ENCODE data around the gene VSIG10L2. TPM values are rescaled to one million over a fixed set of nuclear protein-coding genes. Genes with fewer than 3 reads are reported as not detected.
"Not testable (repeated sequence)": the region's sequence is repeated elsewhere in the genome, so short reads cannot be mapped to it uniquely, and the experiment has no call there.

Gene VSIG10L2
- not detected for polyA plus RNA-seq (2013, experiment 1 of 2; ENCODE audit: insufficient read length)
- not detected for polyA plus RNA-seq (2013, experiment 2 of 2; ENCODE audit: insufficient read length)

DNA sequence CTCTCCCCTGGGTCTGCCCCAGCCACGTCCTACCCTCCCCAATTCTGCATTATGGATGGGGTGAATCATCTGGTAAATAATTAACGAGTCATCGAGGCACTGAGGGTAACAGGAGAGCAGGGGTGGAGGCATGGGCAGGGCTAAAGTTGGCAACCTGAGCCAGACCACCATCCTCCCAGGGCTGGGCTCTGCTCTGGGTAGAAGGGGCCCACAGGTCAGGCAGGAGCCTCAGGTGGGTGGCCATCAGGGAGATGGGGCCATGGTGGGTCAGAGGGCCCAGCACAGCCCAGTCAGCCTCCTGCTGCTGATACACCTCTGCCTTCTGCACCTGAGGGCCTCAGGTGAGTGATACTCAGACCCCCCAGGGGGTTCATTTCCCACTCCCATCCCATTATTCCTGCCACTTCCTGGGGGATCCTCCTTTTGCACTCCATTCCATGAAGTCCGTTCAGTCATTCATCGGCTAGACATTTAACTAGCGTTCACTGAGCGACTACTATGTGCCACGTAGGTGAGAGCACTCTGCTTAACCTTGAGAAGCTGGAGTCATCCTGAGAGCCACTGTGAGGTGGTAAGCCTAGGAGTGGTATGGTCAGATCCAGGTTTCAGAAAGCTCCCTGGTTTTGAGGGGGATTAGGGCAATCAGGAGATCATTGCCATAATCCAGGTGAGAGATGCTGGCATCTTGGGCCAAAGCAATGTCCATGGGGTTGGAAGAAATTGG is at the start of gene VSIG10L2:
Gene VSIG10L2, plus strand, starts transcription at position 248 of the 724 bp plus-strand sequence. Its CDS starts 12 bp downstream, at position 260.
- no peak for DNase-seq

DNA sequence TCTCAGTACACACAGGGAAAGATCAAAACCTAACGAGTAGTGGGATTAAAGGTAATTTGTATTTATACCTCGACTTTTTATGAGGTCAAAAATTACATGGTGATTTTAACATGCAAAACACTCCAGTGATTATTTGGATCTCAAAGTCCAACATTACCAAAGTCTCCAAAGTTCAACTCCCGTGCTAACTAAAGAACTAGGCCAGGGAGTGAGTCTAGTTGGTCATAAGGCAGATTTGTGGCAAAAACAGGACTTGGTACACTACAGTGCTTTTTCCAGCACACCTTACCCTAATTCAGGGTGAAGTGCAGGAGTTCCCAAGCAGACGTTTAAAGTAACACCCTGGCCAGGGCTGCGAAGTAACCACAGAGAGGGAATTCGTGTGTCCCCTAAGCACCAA is 44.0 kb upstream of the VSIG10L2 start:
- no peak for DNase-seq

DNA sequence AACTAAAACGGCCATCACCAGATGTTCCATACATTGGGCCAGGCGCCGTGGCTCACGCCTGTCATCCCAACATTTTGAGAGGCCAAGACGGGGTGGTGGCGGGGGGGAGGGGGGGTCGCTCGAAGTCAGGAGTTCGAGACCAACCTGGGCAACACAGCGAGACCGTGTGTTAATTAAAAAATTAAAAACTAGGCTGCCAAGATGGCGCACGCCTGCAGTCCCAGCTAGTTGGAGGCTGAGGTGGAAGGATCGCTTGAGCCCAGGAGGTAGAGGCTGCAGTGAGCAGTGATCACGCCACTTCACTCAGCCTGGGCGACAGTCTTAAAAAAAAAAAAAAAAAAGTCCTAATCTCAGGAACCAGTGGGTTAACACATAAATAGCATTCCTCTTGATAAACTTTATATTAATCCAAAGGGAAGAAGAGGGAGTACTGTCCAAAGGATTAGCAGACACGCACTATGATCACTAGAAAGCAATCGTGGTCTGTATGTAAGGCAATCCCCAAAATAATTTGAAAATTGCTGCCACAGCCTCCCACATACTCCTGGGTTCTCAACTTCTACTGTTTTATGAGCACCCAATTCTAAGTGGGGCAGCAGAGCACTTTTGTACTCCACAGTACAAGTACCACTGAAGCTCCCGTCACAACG is 43.4 kb upstream of the VSIG10L2 start:
- no peak for DNase-seq

DNA sequence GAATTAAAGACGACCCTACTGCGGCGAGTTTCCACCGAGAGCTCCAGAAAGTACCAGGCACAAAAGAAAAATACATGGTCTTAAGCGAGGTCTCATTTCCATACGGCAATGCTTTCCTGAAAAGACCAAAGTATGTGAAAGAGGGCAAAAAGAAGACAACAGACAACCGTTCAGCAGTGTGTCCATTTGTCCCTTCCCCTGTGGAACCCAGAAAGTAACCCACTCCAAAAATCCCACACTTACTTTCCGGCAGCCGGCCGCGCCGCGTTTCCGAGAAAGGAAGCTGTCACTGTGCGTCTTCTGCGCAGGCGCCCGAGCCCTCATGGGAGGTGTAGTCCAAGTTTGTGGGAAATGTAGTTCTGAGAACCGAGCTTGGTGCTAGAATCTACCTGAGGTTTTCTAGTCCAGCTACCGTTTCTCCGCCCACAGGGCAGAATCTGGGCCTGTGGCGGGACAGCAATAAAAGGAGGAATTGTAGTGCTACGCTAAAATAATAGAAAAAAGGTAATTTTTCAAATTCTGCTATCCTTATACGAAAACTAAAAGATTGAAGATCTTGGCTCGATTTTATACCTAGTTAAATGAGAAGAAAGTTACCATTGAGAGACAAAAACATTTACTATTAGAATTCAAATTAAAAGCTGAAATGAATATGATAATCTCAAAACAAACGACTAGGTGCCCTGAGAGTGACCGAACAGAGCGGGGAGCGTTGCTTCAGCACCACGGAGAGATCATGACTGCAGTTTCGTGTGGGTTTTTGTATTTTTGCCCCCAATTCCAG is 42.7 kb upstream of the VSIG10L2 start, which contains the start of gene PUS3:
Gene PUS3, minus strand, starts transcription at position 280 of the 784 bp plus-strand sequence. CDS start 6,922 bp downstream, outside the sequence.
- peak; percentile 84 for DNase-seq

DNA sequence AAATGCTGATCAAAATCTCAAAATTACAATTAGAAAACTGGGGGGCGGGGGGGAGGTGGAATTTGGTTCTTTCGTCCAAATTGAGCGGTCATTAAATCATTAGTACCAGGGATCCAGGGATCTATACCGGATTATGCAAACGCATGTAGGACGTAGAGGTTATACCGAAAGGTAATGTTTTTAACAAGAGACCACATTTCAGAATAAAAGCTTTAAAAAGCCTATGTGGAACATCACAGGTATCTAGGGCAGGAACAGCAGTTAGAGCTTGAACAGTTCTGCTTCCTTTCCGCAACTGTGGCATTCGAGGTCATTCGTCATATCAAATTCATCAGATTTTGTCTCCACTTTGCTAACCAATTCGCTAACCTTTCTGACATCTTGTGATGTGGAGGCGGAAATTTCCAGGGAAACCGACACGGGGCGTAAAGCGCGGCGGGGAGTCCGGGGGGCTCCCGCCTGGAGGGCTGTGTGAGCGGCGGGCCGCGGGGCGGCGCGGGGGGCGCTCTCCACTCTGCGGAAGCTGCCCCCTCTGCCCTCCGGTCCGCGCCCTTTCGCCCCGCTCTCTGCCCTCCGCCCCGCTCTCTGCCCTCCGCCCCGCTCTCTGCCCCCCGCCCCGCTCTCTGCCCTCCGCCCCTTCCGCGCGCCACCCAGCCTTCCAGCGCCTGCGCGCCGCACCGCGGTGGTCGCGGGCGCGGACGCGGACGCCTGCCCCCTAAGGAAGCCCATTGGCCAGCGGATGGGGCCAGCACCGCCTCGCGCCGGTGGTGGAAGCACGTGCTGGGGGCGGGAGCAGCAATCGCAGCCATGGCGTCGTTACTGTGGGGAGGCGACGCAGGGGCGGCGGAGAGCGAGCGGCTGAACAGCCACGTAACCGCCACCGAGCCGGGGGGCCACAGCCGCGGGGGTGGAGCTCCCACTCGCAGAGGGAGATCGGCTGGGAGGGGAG is 41.9 kb upstream of the VSIG10L2 start, which contains the start of gene DDX25:
Gene DDX25, plus strand, starts transcription at position 798 of the 949 bp plus-strand sequence. Its CDS starts 10 bp downstream, at position 808.
- no peak for DNase-seq

DNA sequence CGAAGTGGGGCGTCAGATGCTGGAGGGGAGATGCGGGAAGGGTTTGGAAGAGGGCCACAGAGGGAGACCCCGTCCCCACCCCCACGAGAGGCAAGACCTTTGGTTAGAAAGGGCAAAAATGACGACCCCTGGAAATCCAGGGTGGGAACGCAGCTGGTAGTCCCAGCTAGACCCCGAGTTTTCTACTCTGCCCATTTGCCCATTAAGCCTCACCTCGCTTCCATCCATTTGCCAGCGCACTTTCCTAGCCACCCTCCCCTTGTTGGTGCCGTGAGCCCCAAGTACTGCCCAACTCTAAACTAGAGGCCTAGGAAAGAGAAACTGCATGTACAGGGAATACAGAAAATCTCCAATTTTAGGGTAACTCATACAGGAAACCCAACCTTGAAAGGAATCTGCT is 41.2 kb upstream of the VSIG10L2 start:
- DNase-seq: no peak

DNA sequence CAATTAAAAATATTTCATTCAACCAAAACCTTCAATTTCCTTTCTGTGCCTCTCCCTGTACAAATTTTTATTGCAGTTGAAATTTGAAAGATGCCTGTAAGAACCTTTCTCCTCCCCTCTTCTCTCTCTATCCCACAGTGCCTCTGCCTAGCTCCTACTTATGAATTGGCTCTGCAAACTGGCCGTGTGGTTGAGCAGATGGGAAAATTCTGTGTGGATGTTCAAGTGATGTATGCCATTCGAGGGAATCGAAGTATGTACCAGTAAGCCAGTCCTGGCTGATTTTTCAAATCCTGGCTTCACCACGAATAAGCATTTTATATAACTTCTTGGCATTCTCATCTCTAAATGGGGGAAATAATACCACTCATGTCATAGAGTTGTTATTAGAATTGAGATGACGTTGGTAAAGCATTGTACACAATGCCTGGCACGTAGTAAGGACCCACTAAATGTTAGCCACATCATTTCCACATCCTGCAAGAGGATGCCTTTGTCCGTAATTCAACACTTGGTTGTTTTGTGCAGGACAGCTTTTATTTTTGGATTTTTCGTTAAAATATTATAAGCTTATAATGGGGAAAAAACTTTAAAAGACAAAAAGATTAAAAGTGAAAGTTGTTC is 35.5 kb upstream of the VSIG10L2 start:
- no peak for DNase-seq

DNA sequence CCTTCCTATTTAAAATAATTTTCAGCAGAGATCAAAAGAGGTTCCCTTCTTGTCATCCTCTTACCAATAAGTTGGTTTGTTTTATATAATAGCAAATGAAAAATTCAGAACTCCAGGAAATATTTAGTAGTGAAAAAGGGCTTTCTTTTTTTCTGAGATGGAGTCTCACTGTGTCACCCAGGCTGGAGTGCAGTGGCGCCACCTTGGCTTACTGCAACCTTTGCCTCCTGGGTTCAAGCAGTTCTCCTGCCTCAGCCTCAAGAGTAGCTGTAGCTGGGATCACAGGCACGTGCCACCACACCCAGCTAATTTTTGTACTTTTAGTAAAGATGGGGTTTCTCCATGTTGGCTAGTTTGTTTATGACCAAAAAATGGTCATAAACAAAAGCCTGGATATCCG is 31.2 kb upstream of the VSIG10L2 start:
- not testable (repeated sequence) for DNase-seq

DNA sequence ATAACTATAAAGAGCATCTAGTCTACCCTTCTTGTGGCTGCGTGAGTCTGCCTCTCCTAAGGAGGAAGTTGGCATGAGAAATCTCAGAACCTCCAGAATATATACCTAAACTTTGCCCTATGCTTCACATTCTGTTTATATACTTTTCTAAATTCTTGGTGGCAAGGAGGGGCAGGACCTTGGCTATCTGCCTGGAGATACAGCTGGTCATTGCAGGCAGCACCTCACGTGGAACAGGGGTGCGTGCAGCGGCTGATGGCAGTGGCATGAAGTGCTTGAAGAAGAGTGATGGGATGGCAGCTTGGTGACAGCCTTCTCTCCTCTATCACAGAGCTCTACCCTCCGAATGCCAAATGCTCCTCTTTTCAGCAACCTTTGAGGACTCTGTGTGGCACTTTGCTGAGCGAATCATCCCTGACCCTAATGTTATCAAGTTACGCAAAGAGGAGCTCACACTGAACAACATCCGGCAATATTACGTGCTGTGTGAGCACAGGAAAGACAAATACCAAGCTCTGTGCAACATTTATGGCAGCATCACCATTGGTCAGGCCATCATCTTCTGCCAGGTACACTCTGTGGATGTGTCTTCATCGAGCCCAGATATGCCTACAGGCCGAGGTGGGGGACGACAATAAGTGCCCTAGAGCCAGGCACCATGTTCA is 29.0 kb upstream of the VSIG10L2 start:
- no peak for DNase-seq

DNA sequence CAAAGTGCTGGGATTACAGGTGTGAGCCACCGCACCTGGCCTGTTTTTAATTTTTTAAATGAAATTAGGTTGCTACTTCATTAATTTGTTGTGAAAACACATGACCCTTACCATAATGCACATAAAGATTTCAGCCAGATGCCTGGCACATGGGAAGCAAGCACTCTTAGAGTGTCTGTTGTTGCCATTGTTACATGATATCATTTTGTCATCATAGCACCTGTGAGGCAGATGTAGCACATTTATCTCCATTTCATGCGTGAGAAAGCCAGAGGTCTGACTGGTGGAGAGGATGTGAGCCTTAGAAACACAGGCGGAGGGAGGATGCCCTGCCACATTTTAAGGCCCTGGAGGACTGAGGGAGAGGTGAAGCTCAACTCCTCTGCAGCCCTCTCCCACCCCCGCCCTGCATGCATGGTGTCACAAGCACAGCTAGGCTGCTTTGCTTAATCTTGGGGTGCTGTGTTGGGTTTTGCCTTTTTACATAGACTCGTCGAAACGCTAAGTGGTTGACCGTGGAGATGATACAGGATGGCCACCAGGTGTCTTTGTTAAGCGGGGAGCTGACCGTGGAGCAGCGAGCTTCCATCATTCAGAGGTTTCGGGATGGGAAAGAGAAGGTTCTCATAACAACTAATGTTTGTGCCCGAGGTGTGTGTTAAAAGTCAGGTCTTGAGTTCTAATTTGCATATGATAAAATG is 27.6 kb upstream of the VSIG10L2 start:
- no peak for DNase-seq

DNA sequence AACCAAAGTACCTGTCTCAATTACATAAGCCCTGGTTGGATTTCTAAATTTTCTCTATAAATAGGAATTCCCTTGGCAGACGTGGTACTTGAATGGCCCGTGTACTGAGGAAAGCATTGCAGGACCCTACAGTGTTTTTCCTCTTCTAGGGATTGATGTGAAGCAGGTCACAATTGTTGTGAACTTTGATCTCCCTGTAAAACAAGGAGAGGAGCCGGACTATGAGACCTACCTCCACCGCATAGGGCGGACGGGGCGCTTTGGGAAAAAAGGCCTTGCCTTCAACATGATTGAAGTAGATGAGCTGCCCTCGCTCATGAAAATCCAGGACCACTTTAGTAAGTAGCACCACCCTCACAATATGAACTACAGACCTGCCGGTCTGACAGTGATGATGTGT is 24.8 kb upstream of the VSIG10L2 start:
- DNase-seq: no peak

DNA sequence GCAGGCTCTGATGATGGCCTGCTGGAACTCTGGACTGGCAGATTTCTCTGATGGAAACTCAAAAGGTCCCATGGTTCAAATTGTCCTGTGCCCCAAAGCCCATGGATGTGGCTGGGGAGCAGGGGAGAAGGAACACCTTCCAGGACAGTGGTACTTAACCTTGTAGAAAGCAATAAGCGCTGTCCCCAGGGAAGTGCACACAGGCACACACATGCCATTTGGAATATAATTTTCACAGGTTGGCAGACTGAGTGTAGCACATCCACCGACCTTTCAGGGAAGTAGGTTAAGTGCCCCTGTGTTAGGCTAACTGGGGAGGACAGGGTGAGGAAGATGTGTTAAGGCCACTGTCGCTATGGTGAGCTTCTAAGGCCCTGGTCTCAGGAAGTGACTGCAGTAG is 23.7 kb upstream of the VSIG10L2 start:
- DNase-seq: no peak

DNA sequence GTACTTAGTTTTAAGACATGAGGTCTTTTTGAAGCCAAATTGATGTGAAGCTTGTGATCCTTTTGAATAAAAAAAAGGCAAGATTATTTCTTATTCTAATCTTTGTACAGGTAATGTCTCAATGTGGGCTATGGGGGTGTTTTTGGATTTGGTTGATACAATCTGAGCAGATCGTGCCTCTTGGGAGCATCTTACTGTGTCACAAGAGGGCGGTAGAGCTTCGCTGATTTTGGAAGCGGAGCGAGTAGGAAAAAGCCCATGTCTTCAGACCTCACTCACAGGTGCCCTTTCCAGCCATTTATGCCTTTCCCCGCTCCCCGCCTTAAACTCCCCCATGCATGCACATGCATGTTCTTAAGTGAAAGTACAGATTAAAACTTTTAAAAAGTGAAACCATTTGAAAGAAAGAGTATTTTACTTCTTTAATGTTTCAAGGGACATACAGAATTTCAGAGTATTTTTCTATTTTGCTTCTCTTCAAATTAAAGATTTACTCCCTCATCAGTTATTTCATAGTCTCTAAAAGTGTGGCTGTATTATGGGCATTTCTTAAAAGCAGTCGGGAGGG is 22.7 kb upstream of the VSIG10L2 start:
- DNase-seq: peak; percentile 59

DNA sequence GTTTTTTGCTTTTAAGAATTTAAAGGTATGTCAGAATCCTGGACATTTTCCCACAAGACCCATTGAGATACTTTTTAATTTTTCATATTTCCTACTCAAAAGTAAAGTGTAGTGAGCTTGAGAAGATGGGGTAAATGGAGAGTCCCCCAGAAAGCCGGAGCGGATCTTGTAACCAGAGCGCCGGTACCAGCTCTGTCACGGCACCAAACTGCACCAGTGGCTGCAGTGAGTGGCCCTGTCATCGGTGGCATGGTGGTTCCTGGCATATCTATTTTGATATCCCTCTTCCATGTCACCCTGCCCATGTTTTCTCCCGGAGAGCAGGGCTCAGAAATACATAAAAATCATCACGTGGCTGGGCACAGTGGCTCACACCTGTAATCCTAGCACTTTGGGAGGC is 22.2 kb upstream of the VSIG10L2 start:
- DNase-seq: no peak

DNA sequence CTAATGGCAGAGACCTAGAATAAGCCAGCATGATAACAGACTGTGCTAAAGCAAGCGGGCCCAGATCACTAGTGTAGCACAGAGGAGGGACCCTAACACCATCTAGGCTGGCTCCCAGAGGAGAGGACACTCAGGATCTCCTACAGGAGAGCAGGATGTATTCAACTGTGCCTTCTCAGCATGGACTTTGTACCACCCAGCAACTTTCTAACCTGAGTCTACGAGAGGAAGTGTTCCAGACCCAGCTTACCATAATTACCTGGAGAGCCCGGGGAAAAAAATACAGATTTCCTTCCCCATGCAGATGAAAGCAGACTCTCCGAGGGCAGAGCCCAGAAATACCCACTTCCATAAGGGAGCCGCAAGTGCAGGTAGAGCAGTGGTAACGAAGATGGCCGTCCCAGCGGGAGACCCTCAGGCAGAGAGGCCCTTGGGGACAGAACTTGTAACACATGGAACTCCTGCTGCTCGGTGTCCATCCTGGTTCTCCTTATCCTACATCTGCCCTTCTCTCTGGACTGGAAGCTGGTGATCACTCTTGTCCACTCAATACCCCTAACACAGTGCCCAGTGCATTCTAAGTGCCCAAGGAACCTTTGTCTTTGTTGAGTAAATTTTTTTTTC is 21.3 kb upstream of the VSIG10L2 start:
- DNase-seq: no peak

DNA sequence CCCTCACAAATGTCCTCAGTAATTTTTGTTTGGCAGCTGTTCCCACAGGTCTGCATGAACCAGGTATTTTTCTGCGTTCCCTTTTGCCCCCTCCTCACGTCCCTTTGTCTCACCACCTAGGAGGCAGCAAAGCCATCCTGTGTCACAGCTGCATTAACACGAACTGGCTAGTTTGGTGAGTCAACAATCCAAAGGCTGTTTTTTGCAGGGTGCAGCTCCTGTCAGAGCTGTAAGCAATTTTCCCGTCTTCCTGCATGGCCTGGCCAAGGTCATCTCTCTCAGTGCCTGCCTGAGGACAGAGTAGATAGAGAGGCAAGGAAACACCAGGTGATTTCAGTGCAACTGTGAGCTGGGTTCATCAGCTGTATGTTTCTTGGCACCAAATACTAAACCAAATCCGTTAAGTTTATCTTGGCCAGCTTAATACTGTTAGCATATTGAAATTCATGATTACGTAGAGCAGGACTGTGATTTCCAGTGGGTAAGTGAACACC is 20.6 kb upstream of the VSIG10L2 start:
- no peak for DNase-seq

DNA sequence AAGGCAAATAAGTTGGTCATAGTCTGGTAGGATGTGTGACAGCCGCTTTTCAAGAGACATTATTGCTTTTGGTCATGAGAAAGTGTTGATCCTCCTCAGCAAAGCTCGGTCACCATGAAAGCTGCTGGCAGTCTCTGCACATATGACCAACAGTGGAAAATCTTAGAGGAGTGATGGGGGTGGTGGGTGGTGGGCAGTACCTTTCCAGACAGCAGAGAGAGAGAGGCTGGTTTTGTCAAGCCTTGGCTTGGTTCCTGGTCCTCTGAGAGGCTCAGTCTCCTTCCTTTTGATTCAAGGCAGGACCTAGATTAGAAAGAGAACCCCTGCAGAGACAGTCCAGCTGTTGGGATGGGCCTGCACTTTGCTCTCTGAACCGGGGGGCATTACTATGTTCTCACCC is 20.0 kb upstream of the VSIG10L2 start:
- DNase-seq: no peak

DNA sequence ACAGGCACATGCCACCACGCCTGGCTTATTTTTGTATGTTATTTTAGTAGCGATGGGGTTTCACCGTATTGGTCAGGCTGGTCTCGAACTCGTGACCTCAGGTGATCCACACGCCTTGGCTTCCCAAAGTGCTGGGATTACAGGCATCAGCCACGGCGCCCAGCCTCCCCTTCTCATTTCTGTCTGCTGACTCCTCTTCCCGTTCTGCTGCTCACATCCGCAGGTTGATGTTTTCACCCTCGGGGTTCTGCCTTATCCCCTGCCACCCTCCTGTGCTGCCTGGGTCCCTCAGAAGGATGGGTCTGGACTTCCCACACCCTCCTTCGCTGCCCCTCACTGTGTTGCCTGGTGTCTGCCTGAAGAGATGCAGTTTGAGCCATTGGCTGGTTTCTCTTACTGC is 19.2 kb upstream of the VSIG10L2 start:
- DNase-seq: no peak

DNA sequence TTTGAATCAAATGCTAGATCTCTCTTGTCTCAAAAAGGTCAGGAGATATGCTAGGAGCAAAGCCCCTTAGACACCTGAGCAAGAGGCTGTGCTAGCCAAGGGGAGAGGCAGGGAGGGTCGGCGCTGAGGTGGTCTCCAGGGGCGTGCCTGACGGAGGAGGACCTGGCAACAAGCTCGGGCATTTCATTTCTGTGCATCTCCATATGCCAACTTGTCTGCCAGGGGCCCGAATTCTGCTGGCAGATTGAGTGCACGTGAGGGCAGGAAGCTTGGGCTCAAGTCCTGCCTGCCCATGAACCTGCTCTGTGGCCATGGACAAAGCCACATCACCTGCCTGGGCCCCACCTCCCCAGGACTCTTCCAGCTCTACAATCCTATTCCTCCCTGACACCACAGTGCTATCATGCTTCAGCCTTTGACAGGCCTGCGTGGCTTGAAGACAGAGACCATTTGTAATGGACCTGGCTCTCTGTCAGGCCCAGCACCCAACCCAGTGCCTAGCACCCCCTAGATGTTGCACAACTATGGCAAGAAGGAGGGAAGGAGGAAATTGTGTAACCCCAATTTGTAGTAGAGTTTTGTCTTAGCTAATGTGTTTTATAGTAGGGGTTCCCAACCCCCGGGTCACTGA is 16.3 kb upstream of the VSIG10L2 start:
- DNase-seq: no peak

Data from fibroblast of skin of back (primary cell).